MCF 10A (cell line): Measurements from ENCODE around the gene FIG4. TPM values are rescaled to one million over a fixed set of nuclear protein-coding genes. Genes with fewer than 3 reads are reported as not detected.

Experiments used
- BruUV-seq: library from RNA; stranded (reverse); fragments of 400-500 nt; replicated peaks from 2 replicates; lab custom pipeline; 2021; lab: Mats Ljungman, UMichigan
- CTCF ChIA-PET: fragments of 300-600 bp; sonication (Branson Sonifier 250); formaldehyde crosslinking; extraction: SDS; loops from one replicate; lab custom pipeline; 2021; ENCODE audit warnings: antibody characterized with exemption, inconsistent platforms; lab: Yijun Ruan, JAX
- POLR2A ChIA-PET: fragments of 300-600, 350-650 bp; sonication (Branson Sonifier 250); formaldehyde crosslinking; extraction: SDS; loops from one replicate; lab custom pipeline; 2020; ENCODE audit warnings: antibody characterized with exemption, inconsistent platforms; lab: Yijun Ruan, JAX
- DNase-seq: peaks from one replicate; pipeline ENCODE4 v3.0.0-alpha.2; 2018; ENCODE audit not compliant: unreplicated experiment
- H3K27ac Mint-ChIP-seq: one replicate; pipeline ENCODE4 v1.8.0; 2022; ENCODE audit warnings: mild to moderate bottlenecking, low read depth, mixed read lengths; ENCODE audit not compliant: unreplicated experiment
- H3K27me3 Mint-ChIP-seq: one replicate; pipeline ENCODE4 v1.8.0; 2022; ENCODE audit warnings: mixed read lengths; ENCODE audit not compliant: insufficient read depth, unreplicated experiment
- H3K36me3 Mint-ChIP-seq: one replicate; pipeline ENCODE4 v1.8.0; 2022; ENCODE audit warnings: mild to moderate bottlenecking, moderate library complexity, mixed read lengths; ENCODE audit not compliant: insufficient read depth, unreplicated experiment
- H3K4me1 Mint-ChIP-seq: one replicate; pipeline ENCODE4 v1.8.0; 2022; ENCODE audit warnings: mixed read lengths; ENCODE audit not compliant: insufficient read depth, unreplicated experiment
- H3K4me3 Mint-ChIP-seq: one replicate; pipeline ENCODE4 v1.8.0; 2022; ENCODE audit warnings: mild to moderate bottlenecking, moderate library complexity, mixed read lengths; ENCODE audit not compliant: unreplicated experiment
- H3K9me3 Mint-ChIP-seq: one replicate; pipeline ENCODE4 v1.8.0; 2022; ENCODE audit warnings: mixed read lengths; ENCODE audit not compliant: unreplicated experiment
- CTCF ChIP-seq: fragments of 200-600 bp; IDR thresholded peaks from one replicate; pipeline ENCODE4 v1.8.0; 2022; ENCODE audit warnings: antibody characterized with exemption, mild to moderate bottlenecking; ENCODE audit not compliant: unreplicated experiment
- intact Hi-C: fragments of 100-400 bp; cut with micrococcal nuclease; formaldehyde crosslinking; loops from 2 replicates; pipeline ENCODE4 v1.14.1; 2022
- total RNA-seq: library from RNA; stranded (reverse); gene quantifications from 2 replicates; pipeline ENCODE4 v1.2.3, GENCODE V29; 2022

The FIG4 gene
- total RNA-seq, 1 experiment from 2014 or later: 7.9 TPM

GRCh38 chr6:109690373-109690736 lies 741 bp upstream of the FIG4 start:
- POLR2A ChIA-PET: interaction anchor here (0.6 to 1.8 kb wide), 6 partner anchors 11 to 489 kb away, joined by 3 to 5 read pairs (median 4); partner anchors contain the start of gene CD164
- H3K4me1 Mint-ChIP-seq: peaks cover 12% of the 10 kb centered on the region
- no peak for TF ChIP-seq CTCF
- H3K36me3 Mint-ChIP-seq: peaks cover 12% of the 10 kb centered on the region
- BruUV-seq: no TSS peak
- no peaks in the 10 kb centered on the region for H3K9me3 Mint-ChIP-seq
- DNase-seq: no peak
- peak overlapping the region; percentile 96 for H3K27ac Mint-ChIP-seq
- H3K27me3 Mint-ChIP-seq: no peaks in the 10 kb centered on the region
- intact Hi-C loops: loop anchor here (2.0 kb wide), 1 partner anchor 164 kb away; no protein-coding TSS in a partner anchor
- peak overlapping the region; percentile 91 for H3K4me3 Mint-ChIP-seq
- CTCF ChIA-PET: interaction anchor here (0.6 to 6.8 kb wide), 8 partner anchors 14 to 508 kb away, joined by 3 to 38 read pairs (median 4); no protein-coding TSS in a partner anchor

- H3K4me1 Mint-ChIP-seq: no peaks in the 10 kb centered on the region
- intact Hi-C loops: no loop called here
- TF ChIP-seq CTCF: no peak
- no TSS peak for BruUV-seq
- ChIA-PET POLR2A (interaction anchor here (0.6 to 1.0 kb wide), 2 partner anchors 227 to 487 kb away, joined by 3 to 5 read pairs; partner anchors contain the start of gene CDC40), CTCF (interaction anchor here (0.6 to 15.3 kb wide), 9 partner anchors 8 to 1150 kb away, joined by 3 to 337 read pairs (median 7); no protein-coding TSS in a partner anchor)
- no peak overlapping the region for H3K27ac Mint-ChIP-seq
- H3K4me3 Mint-ChIP-seq: no peak overlapping the region
- H3K9me3 Mint-ChIP-seq: no peaks in the 10 kb centered on the region
- peaks cover 12% of the 10 kb centered on the region for H3K36me3 Mint-ChIP-seq
- no peaks in the 10 kb centered on the region for H3K27me3 Mint-ChIP-seq
- no peak for DNase-seq
These were observed 2.0 kb downstream of the FIG4 start for GRCh38 chr6:109693111-109693510.

GRCh38 chr6:109695468-109695867 lies 4.4 kb downstream of the FIG4 start:
- intact Hi-C loops: no loop called here
- CTCF ChIA-PET: interaction anchor here (0.6 to 15.3 kb wide), 8 partner anchors 8 to 358 kb away, joined by 3 to 337 read pairs (median 4); no protein-coding TSS in a partner anchor
- H3K27me3 Mint-ChIP-seq: no peaks in the 10 kb centered on the region
- H3K9me3 Mint-ChIP-seq: no peaks in the 10 kb centered on the region
- no peak overlapping the region for H3K4me3 Mint-ChIP-seq
- peaks cover 6% of the 10 kb centered on the region for H3K36me3 Mint-ChIP-seq
- no peak for TF ChIP-seq CTCF
- no peaks in the 10 kb centered on the region for H3K4me1 Mint-ChIP-seq
- BruUV-seq: no TSS peak
- H3K27ac Mint-ChIP-seq: no peak overlapping the region
- peak; percentile 43 for DNase-seq
- POLR2A ChIA-PET: interaction anchor here (0.6 kb wide), 1 partner anchor 1992 kb away, joined by 4 read pairs; no protein-coding TSS in a partner anchor

- TF ChIP-seq CTCF: no peak
- no peak overlapping the region for H3K4me3 Mint-ChIP-seq
- ChIA-PET CTCF (interaction anchor here (0.6 to 15.3 kb wide), 9 partner anchors 9 to 1629 kb away, joined by 3 to 337 read pairs (median 4); no protein-coding TSS in a partner anchor), POLR2A (interaction anchor here (1.3 kb wide), 1 partner anchor 344 kb away, joined by 4 read pairs; no protein-coding TSS in a partner anchor)
- H3K27ac Mint-ChIP-seq: no peak overlapping the region
- no TSS peak for BruUV-seq
- intact Hi-C loops: no loop called here
- no peaks in the 10 kb centered on the region for H3K9me3 Mint-ChIP-seq
- no peaks in the 10 kb centered on the region for H3K4me1 Mint-ChIP-seq
- no peaks in the 10 kb centered on the region for H3K27me3 Mint-ChIP-seq
- H3K36me3 Mint-ChIP-seq: no peaks in the 10 kb centered on the region
- no peak for DNase-seq
These were observed 5.3 kb downstream of the FIG4 start for GRCh38 chr6:109696355-109696754.
